HepG2 (cell line): ENCODE results near the gene ZC3H4. TPM values are rescaled to one million over a fixed set of nuclear protein-coding genes. Genes with fewer than 3 reads are reported as not detected.

Source experiments
- ATAC-seq: fragments of 200-7000 bp; cut with Tn5 transposase; 3 replicates; pipeline ENCODE4 v1.9.1; 2020; ENCODE audit warnings: mild to moderate bottlenecking, moderate library complexity
- BruUV-seq: library from RNA; stranded (reverse); fragments of 400-500 nt; replicated peaks from 2 replicates; lab custom pipeline; 2021; lab: Mats Ljungman, UMichigan
- CTCF ChIA-PET: fragments of 300-600 bp; formaldehyde crosslinking; extraction: SDS; loops from one replicate; lab custom pipeline; 2021; ENCODE audit warnings: low total read pairs, inconsistent platforms, low intra/inter-chr PET ratio; lab: Yijun Ruan, JAX
- POLR2A ChIA-PET: fragments of 350-600 bp; sonication (Branson Sonifier 250); formaldehyde crosslinking; loops from one replicate; lab custom pipeline; 2020; ENCODE audit warnings: antibody characterized with exemption, inconsistent platforms; lab: Yijun Ruan, JAX
- DNase-seq: peaks from one replicate; pipeline ENCODE4 v3.0.0-alpha.2; 2015; ENCODE audit warnings: low spot score
- FAIRE-seq: peaks from 3 replicates; lab custom pipeline; 2011; peaks lifted over from hg19 to GRCh38; lab: Jason Lieb, UNC
- H2AFZ ChIP-seq: one replicate; pipeline ENCODE4 v1.6.1; 2011; ENCODE audit warnings: low read length, inconsistent platforms
- H3K27ac ChIP-seq: fragments of 300-600 bp; 3 replicates; pipeline ENCODE4 v1.8.0; 2011; ENCODE audit warnings: mixed run types, mild to moderate bottlenecking, mixed read lengths, low read length, inconsistent platforms; ENCODE audit not compliant: insufficient read depth; ENCODE audit errors: extremely low read length
- H3K27me3 ChIP-seq, 2 experiments: fragments of 200-600 bp in 1 of 2; 2 replicates in 1 of 2; 3 replicates in 1 of 2; pipeline versions ENCODE4 v1.6.0 to v1.8.0; 2011; ENCODE audit warnings: low read length in 2 of 2, mild to moderate bottlenecking in 2 of 2, moderate library complexity in 2 of 2, inconsistent platforms in 1 of 2; ENCODE audit not compliant: insufficient read depth in 2 of 2, control insufficient read depth in 1 of 2
- H3K36me3 ChIP-seq, 2 experiments: fragments of 200-600 bp in 1 of 2; replicated peaks in 1 of 2; 2 replicates in 1 of 2; 3 replicates in 1 of 2; pipeline versions ENCODE4 v1.5.1 to v1.8.0; 2011; ENCODE audit warnings: low read length in 2 of 2, inconsistent platforms in 1 of 2; ENCODE audit not compliant: insufficient read depth in 2 of 2, control insufficient read depth in 1 of 2
- H3K4me1 ChIP-seq: 2 replicates; pipeline ENCODE4 v1.5.1; 2012; ENCODE audit warnings: low read length, inconsistent platforms; ENCODE audit not compliant: insufficient read depth
- H3K4me2 ChIP-seq: 2 replicates; pipeline ENCODE4 v1.6.0; 2011; ENCODE audit warnings: low read depth, low read length, inconsistent platforms
- H3K4me3 ChIP-seq, 3 experiments: fragments of 200-600 bp in 1 of 3; sonication (generic), shearing (Covaris generic) in 1 of 3; replicated peaks in 1 of 3; 2 replicates each; pipeline ENCODE4 v1.5.1; 2011 to 2016; ENCODE audit warnings: low read length in 3 of 3, inconsistent platforms in 2 of 3, low read depth in 2 of 3, mild to moderate bottlenecking in 2 of 3, control low read depth in 1 of 3, mixed read lengths in 1 of 3; ENCODE audit not compliant: insufficient read depth in 1 of 3
- H3K79me2 ChIP-seq: one replicate; pipeline ENCODE4 v1.6.1; 2011; ENCODE audit warnings: low read length, inconsistent platforms; ENCODE audit not compliant: insufficient read depth
- H3K9ac ChIP-seq: 2 replicates; pipeline ENCODE4 v1.6.0; 2011; ENCODE audit warnings: mild to moderate bottlenecking, low read depth, low read length, inconsistent platforms; ENCODE audit not compliant: insufficient read depth
- H3K9me3 ChIP-seq: 2 replicates; pipeline ENCODE4 v1.5.1; 2012; ENCODE audit warnings: mild to moderate bottlenecking, low read length
- H4K20me1 ChIP-seq: 2 replicates; pipeline ENCODE4 v1.6.0; 2011; ENCODE audit warnings: inconsistent platforms, mild to moderate bottlenecking, low read length, moderate library complexity; ENCODE audit not compliant: insufficient read depth
- GLI4 ChIP-seq: sonication (generic); formaldehyde crosslinking; IDR thresholded peaks from 2 replicates; pipeline ENCODE4 v1.5.1; 2020; ENCODE audit warnings: missing genetic modification reagents, mild to moderate bottlenecking, moderate library complexity, borderline replicate concordance
- HMGXB3 ChIP-seq: sonication (generic); formaldehyde crosslinking; IDR thresholded peaks from 2 replicates; pipeline ENCODE4 v1.4.0; 2020; ENCODE audit warnings: missing genetic modification reagents, borderline replicate concordance
- JUNB ChIP-seq: sonication (generic); formaldehyde crosslinking; IDR thresholded peaks from 2 replicates; pipeline ENCODE4 v1.8.0; 2022; ENCODE audit warnings: missing genetic modification reagents, mild to moderate bottlenecking, borderline replicate concordance
- NONO ChIP-seq, 2 experiments: fragments of 450-650 bp in 1 of 2; sonication (generic) in 1 of 2; formaldehyde crosslinking in 1 of 2; IDR thresholded peaks in 1 of 2; conservative IDR thresholded peaks in 1 of 2; 2 replicates each; pipeline versions ENCODE4 v1.6.1 to v1.8.0; 2017 to 2022; ENCODE audit warnings: mild to moderate bottlenecking in 1 of 2, missing genetic modification reagents in 1 of 2, moderate library complexity in 1 of 2
- PRDM15 ChIP-seq: sonication (generic); formaldehyde crosslinking; IDR thresholded peaks from 2 replicates; pipeline ENCODE4 v1.4.0; 2020; ENCODE audit warnings: missing genetic modification reagents
- YY1 ChIP-seq: IDR thresholded peaks from 2 replicates; pipeline ENCODE4 v1.6.1; 2011; ENCODE audit warnings: low read length, low read depth, moderate library complexity, mild to moderate bottlenecking; ENCODE audit not compliant: insufficient read depth, insufficient replicate concordance
- ZBTB42 ChIP-seq: sonication (generic); formaldehyde crosslinking; IDR thresholded peaks from 2 replicates; pipeline ENCODE4 v1.5.0; 2020; ENCODE audit warnings: mild to moderate bottlenecking, missing genetic modification reagents
- ZIK1 ChIP-seq: sonication (generic); formaldehyde crosslinking; IDR thresholded peaks from 2 replicates; pipeline ENCODE4 v1.5.0; 2020; ENCODE audit warnings: mild to moderate bottlenecking, low read depth, missing genetic modification reagents, borderline replicate concordance
- ZMYM3 ChIP-seq: sonication (generic); formaldehyde crosslinking; IDR thresholded peaks from 2 replicates; pipeline ENCODE4 v1.5.1; 2020; ENCODE audit warnings: mild to moderate bottlenecking, missing genetic modification reagents
- ZMYM4 ChIP-seq: sonication (generic); formaldehyde crosslinking; IDR thresholded peaks from 2 replicates; pipeline ENCODE4 v1.8.1; 2023; ENCODE audit warnings: mild to moderate bottlenecking, missing genetic modification reagents
- ZNF138 ChIP-seq: sonication (generic); formaldehyde crosslinking; IDR thresholded peaks from 2 replicates; pipeline ENCODE4 v1.5.0; 2020; ENCODE audit warnings: mild to moderate bottlenecking, low read depth, missing genetic modification reagents
- ZNF430 ChIP-seq: sonication (generic); formaldehyde crosslinking; IDR thresholded peaks from 2 replicates; pipeline ENCODE4 v1.9.0; 2021; ENCODE audit warnings: mild to moderate bottlenecking, missing genetic modification reagents
- WGBS: methylation state at CpG from one replicate; pipeline ENCODE4 v1.1.6; 2017; ENCODE audit warnings: low lambda C conversion rate; 5-methylcytosine and 5-hydroxymethylcytosine counted together
- in situ Hi-C: cut with HindIII; loops from 2 replicates; pipeline ENCODE4 v1.10.0; 2017; ENCODE audit warnings: low pct_unique_long_range_greater_than_20kb; ENCODE audit not compliant: extremely low pct_ligation_motif_present
- intact Hi-C: fragments of 100-400 bp; cut with micrococcal nuclease; formaldehyde crosslinking; loops from one replicate; pipeline ENCODE4 v1.10.0; 2022; ENCODE audit not compliant: unreplicated experiment
- polyA plus RNA-seq, 8 experiments: library from polyadenylated mRNA; depleted of rRNA in 3 of 8; stranded (reverse) in 7 of 8; unstranded in 1 of 8; fragments of >200 nt; fragmentation: Illumina TruSeq in 4 of 8; extraction: Trizol in 4 of 8; gene quantifications; 2 replicates each; pipeline versions ENCODE4 v1.2.1 to v1.2.3, GENCODE V29; 2011 to 2016; ENCODE audit warnings: low read depth in 4 of 8, missing spikeins in 1 of 8, mixed read lengths in 1 of 8; ENCODE audit not compliant: insufficient read depth in 1 of 8
- total RNA-seq, 5 experiments: library from RNA; depleted of rRNA; stranded (reverse); fragments of >200 nt; fragmentation: Illumina TruSeq; extraction: Trizol; gene quantifications; 2 replicates each; pipeline ENCODE4 v1.2.3, GENCODE V29; 2016; ENCODE audit warnings: low read depth in 1 of 5

The ZC3H4 gene
- total and polyA plus RNA-seq, 2 of the 13 experiments (the other 11 are each of a cell fraction or from before 2014, with no cell fraction given): 1.8 to 10.7 TPM

GRCh38 chr19:47047763-47048405 is 65.7 kb downstream of the ZC3H4 start (continued):
- peak; percentile 51 for TF ChIP-seq YY1

GRCh38 chr19:47047272-47047762 is 66.3 kb downstream of the ZC3H4 start:
- in situ Hi-C loops: no loop called here
- no peak for FAIRE-seq
- ChIA-PET POLR2A (interaction anchor here (0.6 to 1.7 kb wide), 11 partner anchors 11 to 259 kb away, joined by 3 to 22 read pairs (median 5); partner anchors contain the start of genes CCDC9, SLC1A5 and ZC3H4), CTCF (no interaction called here)
- DNase-seq: no peak
- Histone ChIP-seq H3K9ac (peak overlapping the region; percentile 54), H3K27me3 (no peaks in the 10 kb centered on the region), H3K4me2 (peak overlapping the region; percentile 75), H2AFZ (no peak overlapping the region), H3K9me3 (no peaks in the 10 kb centered on the region), H4K20me1 (no peaks in the 10 kb centered on the region), H3K27ac (peak overlapping the region; percentile 66), H3K79me2 (peaks cover 3% of the 10 kb centered on the region), H3K4me3 (peak overlapping the region; percentile 68 to 81 (median 73); a peak in 5 of 6 replicates), H3K36me3 (no peaks in the 10 kb centered on the region), H3K4me1 (peaks cover 15% of the 10 kb centered on the region)
- ATAC-seq: no peak; the same call in 2 of the 3 replicates
- BruUV-seq: no TSS peak
- WGBS: 78% methylated on average over 13 of the region's 13 CpGs
- intact Hi-C loops: no loop called here
- no peak for TF ChIP-seq JUNB (CRISPR knock-in tag)
- TF ChIP-seq NONO (IDR thresholded peaks at IDR 0.05): no peak
- TF ChIP-seq NONO (CRISPR knock-in tag; conservative IDR thresholded peaks at IDR 0.05): 0 out of 2 replicates have a peak, but pooled peaks have one; percentile 5
- 0 out of 2 replicates have a peak, but pooled peaks have one; percentile 8 for TF ChIP-seq ZMYM3 (CRISPR knock-in tag)
- no peak for TF ChIP-seq ZNF138 (CRISPR knock-in tag)
- 0 out of 2 replicates have a peak, but pooled peaks have one; percentile 51 for TF ChIP-seq ZMYM4 (CRISPR knock-in tag)
- TF ChIP-seq GLI4 (CRISPR knock-in tag): no peak
- TF ChIP-seq ZBTB42 (CRISPR knock-in tag): no peak
- no peak for TF ChIP-seq ZNF430 (CRISPR knock-in tag)
- TF ChIP-seq ZIK1: 0 out of 2 replicates have a peak, but pooled peaks have one; percentile 1
- no peak for TF ChIP-seq PRDM15 (CRISPR knock-in tag)
- no peak for TF ChIP-seq HMGXB3 (CRISPR knock-in tag)
